ENCODE measurements around the gene MRTFA. TPM values are rescaled to one million over a fixed set of nuclear protein-coding genes. Genes with fewer than 3 reads are reported as not detected.

MRTFA gene
- polyA plus RNA-seq, 1 of the 3 experiments (the other 2 are of a cell fraction) = 5.8 TPM

- WGBS (ENCODE audit: low lambda C conversion rate) = 95% methylated on average over 13 of the region's 13 CpGs
- POLR2A ChIA-PET = no interaction called here
- TF ChIP-seq FOXM1 (IDR thresholded peaks at IDR 0.05; ENCODE audit: low read depth) = no peak
Observed at GRCh38 chr22:40413873-40414272, 222.6 kb downstream of the MRTFA start.

GRCh38 chr22:40412441-40412840 lies 224.1 kb downstream of the MRTFA start:
- TF ChIP-seq ELF1 (IDR thresholded peaks at IDR 0.05) = no peak
- TF ChIP-seq EP300 (IDR thresholded peaks at IDR 0.05; ENCODE audit: borderline replicate concordance in 1 of 2, low read depth in 1 of 2, low read length in 1 of 2) = no peak
- TF ChIP-seq USF2 (IDR thresholded peaks at IDR 0.05; ENCODE audit: borderline replicate concordance, low read depth, low read length) = no peak
- TF ChIP-seq CTCF (IDR thresholded peaks at IDR 0.05) = no peak
- TF ChIP-seq FOXM1 (IDR thresholded peaks at IDR 0.05; ENCODE audit: low read depth) = no peak
- no peak for TF ChIP-seq FOSL2 (IDR thresholded peaks at IDR 0.05; ENCODE audit: borderline replicate concordance, low read depth)
- TF ChIP-seq MAX (IDR thresholded peaks at IDR 0.05; ENCODE audit: low read depth) = no peak
- no peak for TF ChIP-seq CHD2 (IDR thresholded peaks at IDR 0.05; ENCODE audit: low read length, partially characterized antibody)
- TF ChIP-seq EZH2phosphoT487 (IDR thresholded peaks at IDR 0.05; ENCODE audit: borderline replicate concordance, low read depth) = no peak
- Histone ChIP-seq H3K9me2 (no peaks in the 10 kb centered on the region), H3K27ac (ENCODE audit: low read depth in 2 of 2, low read length in 1 of 2) (no peak overlapping the region), H3K79me2 (ENCODE audit: insufficient read depth) (no peaks in the 10 kb centered on the region), H4K20me1 (ENCODE audit: insufficient read depth) (no peaks in the 10 kb centered on the region), H3K9ac (no peak overlapping the region), H3K4me3 (ENCODE audit: low read depth in 2 of 2, low read length in 1 of 2) (no peak overlapping the region), H3F3A (replicated peaks; ENCODE audit: insufficient read depth) (no peaks in the 10 kb centered on the region), H3K36me3 (replicated peaks in 1 of 2; ENCODE audit: control insufficient read depth in 1 of 2, insufficient read depth in 2 of 2, low read length in 1 of 2) (peaks cover 0 to 28% of the 10 kb centered on the region in 2 experiments), H3K4me1 (ENCODE audit: control insufficient read depth in 1 of 2, insufficient read depth in 2 of 2, low read depth in 1 of 2, low read length in 1 of 2) (peaks cover 0 to 18% of the 10 kb centered on the region in 2 experiments; a peak in 1 of 4 replicates), H3K27me3 (ENCODE audit: insufficient read depth) (no peaks in the 10 kb centered on the region), H3K4me2 (no peak overlapping the region), H3K9me3 (no peaks in the 10 kb centered on the region), H2AFZ (ENCODE audit: low read depth) (no peak overlapping the region)
- no peak for DNase-seq
- POLR2A ChIA-PET = interaction anchor here (0.7 kb wide), 1 partner anchor 15 kb away, joined by 3 read pairs; no protein-coding TSS in a partner anchor
- CTCF ChIA-PET = no interaction called here
- WGBS (ENCODE audit: low lambda C conversion rate) = 100% methylated on average over 2 of the region's 2 CpGs

More at GRCh38 chr22:40413873-40414272, 222.6 kb downstream of the MRTFA start:
- no peak for DNase-seq
- Histone ChIP-seq H3K4me1 (ENCODE audit: control insufficient read depth in 1 of 2, insufficient read depth in 2 of 2, low read depth in 1 of 2, low read length in 1 of 2) (peaks cover 0 to 18% of the 10 kb centered on the region in 2 experiments; a peak in 1 of 4 replicates), H3K9ac (no peak overlapping the region), H3K36me3 (replicated peaks in 1 of 2; ENCODE audit: control insufficient read depth in 1 of 2, insufficient read depth in 2 of 2, low read length in 1 of 2) (peaks cover 0 to 30% of the 10 kb centered on the region in 2 experiments), H3K4me3 (ENCODE audit: low read depth in 2 of 2, low read length in 1 of 2) (no peak overlapping the region), H2AFZ (ENCODE audit: low read depth) (no peak overlapping the region), H3F3A (replicated peaks; ENCODE audit: insufficient read depth) (no peaks in the 10 kb centered on the region), H3K9me2 (no peaks in the 10 kb centered on the region), H3K27ac (ENCODE audit: low read depth in 2 of 2, low read length in 1 of 2) (no peak overlapping the region), H3K4me2 (no peak overlapping the region), H3K27me3 (ENCODE audit: insufficient read depth) (no peaks in the 10 kb centered on the region), H4K20me1 (ENCODE audit: insufficient read depth) (no peaks in the 10 kb centered on the region), H3K79me2 (ENCODE audit: insufficient read depth) (no peaks in the 10 kb centered on the region), H3K9me3 (no peaks in the 10 kb centered on the region)
- CTCF ChIA-PET = interaction anchor here (1.4 kb wide), 1 partner anchor 15 kb away, joined by 3 read pairs; no protein-coding TSS in a partner anchor

Data from SK-N-SH (cell line).